Posterior cingulate gyrus (tissue), 11 donors: ENCODE results near the gene KCNQ1.

Source experiments
- DNase-seq, 10 donors: peaks; one replicate each; pipeline versions ENCODE4 v3.0.0 to v3.0.0-alpha.2; 2020 to 2021; ENCODE audit warnings: mixed read lengths in 3 of 10
- intact Hi-C: fragments of 100-400 bp; cut with DNase I; formaldehyde crosslinking; loops from one replicate; pipeline ENCODE4 v1.15.1; 2023

KCNQ1 gene

GRCh38 chr11:2709429-2709828 is 264.6 kb downstream of the KCNQ1 start:
- peak in 2 of 10 donors; percentile 10 to 20 for DNase-seq
- intact Hi-C loops = no loop called here

GRCh38 chr11:2711161-2711560 is 266.4 kb downstream of the KCNQ1 start:
- intact Hi-C loops = no loop called here
- DNase-seq = peak in 1 of 10 donors; percentile 56

GRCh38 chr11:2713094-2713493 is 268.3 kb downstream of the KCNQ1 start:
- no peak for DNase-seq
- intact Hi-C loops = no loop called here

DNA sequence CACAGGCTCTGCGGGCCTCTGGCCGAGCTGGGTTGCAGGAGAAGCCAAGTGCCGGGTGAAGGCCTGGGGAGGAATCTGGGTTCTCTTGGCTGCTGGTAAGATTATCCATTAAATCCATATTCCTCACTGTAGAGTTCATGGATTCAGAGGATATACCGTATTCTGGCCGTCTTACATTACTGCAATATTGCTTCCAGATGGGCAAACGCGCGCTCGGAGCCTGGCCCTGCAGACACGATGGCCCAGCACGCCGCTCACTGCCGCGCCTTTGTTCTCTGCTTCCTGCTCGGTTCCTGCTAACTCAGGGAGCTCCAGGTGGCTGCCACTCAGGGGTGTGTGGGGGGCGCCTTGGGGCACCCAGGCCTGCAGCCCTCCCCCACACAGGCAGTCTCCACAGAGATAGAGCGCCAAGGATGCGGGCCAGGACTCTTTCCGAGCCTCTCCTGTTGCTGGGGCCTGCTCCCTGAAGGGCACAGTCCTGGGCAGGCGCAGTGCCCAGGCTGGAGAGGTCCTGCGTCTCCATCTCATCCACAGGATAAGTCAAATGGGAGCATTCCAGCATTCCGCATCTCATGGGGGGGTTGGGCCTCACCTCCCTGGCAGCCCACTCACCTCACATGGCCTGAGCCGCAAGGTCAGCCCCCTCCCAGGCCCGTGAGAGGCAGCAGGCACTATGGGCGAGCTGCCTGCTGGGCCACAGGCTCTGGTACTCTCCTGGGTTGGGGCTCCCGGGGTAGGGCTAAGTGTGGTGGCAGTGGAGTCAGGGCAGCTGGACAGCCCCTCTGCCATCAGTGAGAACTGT is 269.1 kb downstream of the KCNQ1 start:
- peak in 1 of 10 donors; percentile 71 for DNase-seq
- intact Hi-C loops = no loop called here

- peak in 1 of 10 donors; percentile 74 for DNase-seq
- intact Hi-C loops = no loop called here
Observed at GRCh38 chr11:2714463-2714800, 269.6 kb downstream of the KCNQ1 start.

DNA sequence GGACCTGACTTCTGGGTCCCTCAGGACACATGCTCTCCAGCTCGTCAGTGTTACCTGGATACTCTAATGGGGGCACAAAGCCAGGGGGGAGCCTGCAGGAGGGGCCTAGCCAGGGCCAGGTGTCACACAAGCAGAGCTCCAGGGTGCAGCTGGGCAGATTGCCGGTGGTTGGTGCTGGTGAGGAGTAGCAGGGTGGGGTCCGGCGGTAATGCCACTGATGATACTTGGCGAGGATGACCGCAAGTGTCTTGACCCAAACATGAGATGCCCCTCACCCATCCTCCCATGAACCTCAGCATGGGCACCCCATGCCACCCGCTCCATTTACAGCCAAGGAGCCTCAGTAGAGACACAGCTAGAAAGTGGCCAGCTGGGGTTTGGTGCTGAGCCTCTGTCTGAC is 270.1 kb downstream of the KCNQ1 start:
- intact Hi-C loops = no loop called here
- DNase-seq = peak in 1 of 10 donors; percentile 73

- peak in 1 of 10 donors; percentile 67 for DNase-seq
- intact Hi-C loops = no loop called here
Observed at GRCh38 chr11:2715716-2716350, 271.0 kb downstream of the KCNQ1 start.

- DNase-seq = peak in 1 of 10 donors; percentile 73
- intact Hi-C loops = no loop called here
Observed at GRCh38 chr11:2716376-2717095, 271.7 kb downstream of the KCNQ1 start.

- intact Hi-C loops = no loop called here
- peak in 1 of 10 donors; percentile 45 for DNase-seq
Observed at GRCh38 chr11:2717561-2718325, 272.9 kb downstream of the KCNQ1 start.

DNA sequence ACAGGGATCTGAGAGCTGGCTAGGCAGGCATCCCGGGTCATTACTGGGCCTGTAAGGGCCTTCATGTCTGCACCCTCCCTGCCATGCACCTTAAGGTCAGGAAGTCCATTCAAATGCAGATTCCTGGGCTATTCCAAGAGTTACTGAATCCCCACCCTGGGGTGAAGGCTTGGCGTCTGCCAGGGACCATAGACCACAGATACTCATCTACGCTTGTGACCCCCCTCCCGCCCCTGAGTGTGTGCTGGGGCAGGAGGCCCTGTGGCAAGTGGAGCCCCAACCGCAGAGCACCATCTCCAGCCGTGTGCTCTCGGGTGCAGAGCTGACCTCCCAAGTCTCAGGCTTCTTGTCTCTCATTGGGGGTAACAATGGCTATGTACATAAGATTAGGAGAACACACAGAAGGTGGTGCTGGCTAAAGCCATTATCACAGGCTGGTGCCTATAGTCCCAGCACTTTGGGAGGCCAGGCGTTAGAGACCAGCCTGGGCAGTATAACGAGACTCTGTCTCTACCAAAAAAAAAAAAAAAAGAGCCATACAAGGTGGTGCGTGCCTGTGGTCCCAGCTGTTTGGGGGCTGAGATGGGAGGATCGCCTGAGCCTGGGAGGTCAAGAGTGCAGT is 274.1 kb downstream of the KCNQ1 start:
- intact Hi-C loops = no loop called here
- peak in 1 of 10 donors; percentile 46 for DNase-seq

GRCh38 chr11:2719831-2720590 is 275.2 kb downstream of the KCNQ1 start:
- DNase-seq = peak in 1 of 10 donors; percentile 50
- intact Hi-C loops = no loop called here

DNA sequence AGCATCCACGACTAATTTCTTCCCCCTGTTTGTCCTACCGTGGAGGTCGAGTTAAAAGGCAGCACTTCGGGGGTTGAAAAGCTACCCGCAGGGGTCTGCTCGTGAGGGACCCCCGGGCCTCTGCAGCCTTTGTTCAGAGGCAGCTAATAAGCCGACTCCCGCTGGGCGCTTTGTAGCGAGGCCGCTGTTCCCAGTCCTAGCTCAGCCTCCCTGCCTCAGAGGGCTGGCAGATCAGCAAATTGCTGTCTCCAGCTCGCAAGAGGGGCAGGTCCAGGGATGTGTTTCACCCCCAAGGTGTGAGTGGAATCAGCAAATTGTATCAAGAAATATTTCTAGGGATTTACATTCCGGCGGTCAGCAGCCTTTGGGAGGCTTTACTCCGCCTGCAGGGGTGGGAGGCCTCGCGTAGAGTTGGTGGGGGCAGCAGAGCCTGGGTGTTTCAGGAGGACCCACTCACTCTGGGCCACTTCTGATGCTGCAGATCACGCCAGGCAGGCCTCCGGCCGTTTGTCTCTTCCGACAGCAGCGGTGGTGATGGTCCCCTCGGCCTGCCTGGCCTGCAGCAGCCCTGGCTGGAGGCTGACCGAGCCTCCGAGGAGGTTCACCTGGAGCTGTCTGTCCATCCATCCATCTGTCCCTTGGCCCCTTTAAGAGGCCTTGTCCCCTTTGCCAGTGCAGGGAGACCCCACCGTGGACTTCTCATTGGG is 276.6 kb downstream of the KCNQ1 start:
- intact Hi-C loops = no loop called here
- peak in 1 of 10 donors; percentile 44 for DNase-seq

DNA sequence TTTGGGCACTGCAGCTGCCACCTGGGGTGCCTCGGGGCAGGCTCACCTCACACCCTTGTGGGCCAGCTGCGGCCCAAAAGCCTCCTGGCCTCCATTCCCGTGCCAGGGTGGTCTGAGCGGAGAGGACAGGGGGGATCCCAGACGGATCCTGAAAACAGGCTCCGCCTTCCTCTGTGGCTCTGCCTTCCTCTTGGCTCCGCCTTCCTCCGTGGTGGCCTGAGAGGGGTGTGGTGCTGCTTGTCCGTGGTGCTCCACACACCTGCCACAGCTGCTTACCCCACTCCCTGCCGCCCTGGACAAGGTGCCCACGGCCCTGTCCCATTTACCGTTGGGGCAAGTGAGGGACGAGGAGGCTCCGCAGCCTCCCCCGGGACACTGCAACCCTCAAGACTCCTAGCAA is 278.1 kb downstream of the KCNQ1 start:
- intact Hi-C loops = no loop called here
- no peak for DNase-seq

- no peak for DNase-seq
- intact Hi-C loops = no loop called here
Observed at GRCh38 chr11:2724104-2724503, 279.3 kb downstream of the KCNQ1 start.

- no peak for DNase-seq
- intact Hi-C loops = no loop called here
Observed at GRCh38 chr11:2724653-2725367, 280.0 kb downstream of the KCNQ1 start.

GRCh38 chr11:2725368-2726300 is 280.8 kb downstream of the KCNQ1 start:
- intact Hi-C loops = no loop called here

DNA sequence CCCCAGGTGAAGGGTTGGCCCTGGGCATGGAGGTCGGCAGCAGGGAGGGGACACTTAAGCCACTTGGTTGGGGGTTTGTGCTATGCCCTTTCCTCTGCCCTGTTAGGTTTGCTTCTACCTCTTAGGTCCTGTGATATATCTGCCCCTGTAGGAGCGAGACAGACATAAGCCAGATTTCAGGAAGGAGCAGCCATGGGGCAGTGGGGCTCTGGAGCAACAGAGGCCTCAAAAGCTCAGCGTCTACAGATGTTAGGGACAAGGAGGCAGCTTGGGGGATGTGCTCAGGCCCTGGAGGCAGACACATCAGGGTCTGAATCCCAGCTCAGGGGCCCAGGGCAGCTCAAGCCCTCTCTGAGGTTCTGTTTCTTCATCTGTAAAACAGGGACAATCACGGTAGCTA is 282.2 kb downstream of the KCNQ1 start:
- DNase-seq = no peak
- intact Hi-C loops = no loop called here

More at GRCh38 chr11:2725368-2726300, 280.8 kb downstream of the KCNQ1 start:
- no peak for DNase-seq
